Transverse colon (tissue), 4 donors: Measurements from ENCODE around the gene ZC2HC1C. TPM values are rescaled to one million over a fixed set of nuclear protein-coding genes. Genes with fewer than 3 reads are reported as not detected.

ENCODE experiments used
- DNase-seq: peaks from one replicate; pipeline ENCODE4 v3.0.0-alpha.2; 2019
- H3K27ac ChIP-seq, 4 donors: fragments of 200-600 bp; sonication (generic); 2 replicates each; pipeline ENCODE4 v1.5.1; 2016 to 2018; ENCODE audit warnings: inconsistent platforms in 4 of 4
- H3K27me3 ChIP-seq: fragments of 200-600 bp; sonication (generic); 2 replicates; pipeline ENCODE4 v1.5.1; 2017; ENCODE audit warnings: inconsistent platforms
- H3K36me3 ChIP-seq, 4 donors: fragments of 200-600 bp; sonication (generic); 2 replicates each; pipeline ENCODE4 v1.5.1; 2017 to 2019; ENCODE audit warnings: inconsistent platforms in 4 of 4
- H3K4me1 ChIP-seq, 4 donors: fragments of 200-600 bp; sonication (generic); 2 replicates each; pipeline ENCODE4 v1.5.1; 2017 to 2020; ENCODE audit warnings: inconsistent platforms in 4 of 4
- H3K4me3 ChIP-seq, 4 donors: fragments of 200-600 bp; sonication (generic); 1 replicate in 1 of 4; 2 replicates in 3 of 4; pipeline versions ENCODE4 v1.5.1 to v1.6.1; 2017 to 2019; ENCODE audit warnings: inconsistent platforms in 4 of 4
- H3K9me3 ChIP-seq, 2 donors: fragments of 200-600 bp; sonication (generic); 2 replicates each; pipeline ENCODE4 v1.5.1; 2017 to 2019; ENCODE audit warnings: inconsistent platforms in 2 of 2
- CTCF ChIP-seq, 5 experiments: fragments of 200-600 bp in 3 of 5; fragments of 450-650 bp in 2 of 5; sonication (generic) in 3 of 5; IDR thresholded peaks; 1 replicate in 2 of 5; 2 replicates in 3 of 5; pipeline ENCODE4 v1.5.1; 2016 to 2017; ENCODE audit warnings: antibody characterized with exemption in 5 of 5, inconsistent platforms in 3 of 5, mild to moderate bottlenecking in 2 of 5, moderate library complexity in 1 of 5
- EP300 ChIP-seq: sonication (generic); formaldehyde crosslinking; IDR thresholded peaks from one replicate; pipeline ENCODE4 v1.6.1; 2017; ENCODE audit warnings: antibody characterized with exemption, low read depth
- POLR2A ChIP-seq: fragments of 450-650 bp; IDR thresholded peaks from one replicate; pipeline ENCODE4 v1.6.1; 2016; ENCODE audit warnings: antibody characterized with exemption, mild to moderate bottlenecking, moderate library complexity
- POLR2AphosphoS5 ChIP-seq, 3 donors: sonication (generic); formaldehyde crosslinking; IDR thresholded peaks; one replicate each; pipeline ENCODE4 v1.6.1; 2016; ENCODE audit warnings: antibody characterized with exemption in 3 of 3
- WGBS, 2 donors: methylation state at CpG; one replicate each; pipeline ENCODE4 v1.1.5; 2018; ENCODE audit warnings: low coverage in 1 of 2; 5-methylcytosine and 5-hydroxymethylcytosine counted together
- in situ Hi-C, 4 donors: fragments of 200-750 bp; cut with MboI; loops; one replicate each; pipeline versions ENCODE4 v1.15.0 to v1.15.1; 2017; ENCODE audit warnings: low sequenced_read_pairs in 3 of 4, low pct_ligation_motif_present in 1 of 4, low pct_unique_long_range_greater_than_20kb in 1 of 4
- intact Hi-C: fragments of 100-400 bp; cut with DNase I; formaldehyde crosslinking; loops from one replicate; pipeline ENCODE4 v1.15.1; 2023; ENCODE audit warnings: low total_unique reads
- small RNA-seq, 4 donors: library from RNA; depleted of rRNA; stranded (forward); fragments of <200 nt; gene quantifications; one replicate each; pipeline ENCODE3, GENCODE V24; 2016
- total RNA-seq, 4 donors: library from RNA; depleted of rRNA; stranded (reverse); fragments of >200 nt; gene quantifications; one replicate each; pipeline ENCODE4 v1.1.0, GENCODE V29; 2016

The ZC2HC1C gene
- total RNA-seq, 4 donors from 2014 or later: 7.5 to 40.0 (median 8.1) TPM; not detected in 1

- H3K9me3 ChIP-seq: no peaks in the 10 kb centered on the region
- peak; percentile 36 for DNase-seq
- WGBS, 2 donors: 62 to 81% methylated on average over 5 to 10 of the region's 10 CpGs
- H3K4me1 ChIP-seq: peaks cover 19 to 54% (median 30%) of the 10 kb centered on the region in 4 donors
- H3K27me3 ChIP-seq: no peaks in the 10 kb centered on the region
- in situ Hi-C loops: loop anchor here in 2 of 4 donors (25.0 kb wide), 1 partner anchor 359 kb away; no protein-coding TSS in a partner anchor
- peak overlapping the region in 3 of 4 donors; percentile 52 to 80 (median 74) for H3K4me3 ChIP-seq
- H3K27ac ChIP-seq: peak overlapping the region; percentile 95 to 97 (median 96)
- no peak for TF ChIP-seq CTCF (IDR thresholded peaks at IDR 0.05)
- TF ChIP-seq POLR2AphosphoS5 (IDR thresholded peaks at IDR 0.05): no peak
- intact Hi-C loops: no loop called here
- no peaks in the 10 kb centered on the region for H3K36me3 ChIP-seq
Measured at GRCh38 chr14:75127903-75128595, 58.6 kb downstream of the ZC2HC1C start.

- no peak overlapping the region for H3K4me3 ChIP-seq
- H3K27ac ChIP-seq: peak overlapping the region; percentile 95 to 97 (median 96)
- H3K4me1 ChIP-seq: peaks cover 19 to 52% (median 30%) of the 10 kb centered on the region in 4 donors
- 57 to 79% methylated on average over 2 to 5 of the region's 5 CpGs for WGBS, 2 donors
- TF ChIP-seq CTCF (IDR thresholded peaks at IDR 0.05) (no peak), POLR2A (no peak), EP300 (no peak), POLR2AphosphoS5 (IDR thresholded peaks at IDR 0.05) (no peak)
- H3K36me3 ChIP-seq: peaks cover 0 to 5% (median 0%) of the 10 kb centered on the region in 4 donors
- DNase-seq: no peak
- no peaks in the 10 kb centered on the region for H3K27me3 ChIP-seq
- no peaks in the 10 kb centered on the region for H3K9me3 ChIP-seq
- in situ Hi-C loops: loop anchor here in 2 of 4 donors (25.0 kb wide), 1 partner anchor 359 kb away; no protein-coding TSS in a partner anchor
- intact Hi-C loops: no loop called here
Measured at GRCh38 chr14:75128596-75128990, 59.2 kb downstream of the ZC2HC1C start.

Small RNA genes within 50 kb of the gene (small RNA-seq; reads per million reads assigned to genes)
- 0 reads per million in 4 donors for gene HIF1AP1
- gene RNU6-689P: 0 reads per million in 4 donors

Other genes with a start within 250 kb of the ZC2HC1C start
- under 1 TPM in 1 of 4 donors, not detected in 3; 0.79 TPM for gene PROX2, start 193.5 kb upstream of the ZC2HC1C start, total RNA-seq
- gene DLST, start 187.7 kb upstream of the ZC2HC1C start, total RNA-seq: 100 to 1,000 TPM in 3 of 4 donors, 10 to 100 TPM in 1; 65.1 to 135 (median 103) TPM
- gene RPS6KL1, start 146.4 kb upstream of the ZC2HC1C start, total RNA-seq: 10 to 100 TPM in 1 of 4 donors, 1 to 10 TPM in 2, not detected in 1; 6.4 to 54.1 (median 9.3) TPM
- gene PGF, start 114.0 kb upstream of the ZC2HC1C start, total RNA-seq: 10 to 100 TPM in 2 of 4 donors, 1 to 10 TPM in 1, not detected in 1; 9.7 to 10.5 (median 10.1) TPM
- 10 to 100 TPM; 42.9 to 55.4 (median 51.1) TPM for gene EIF2B2, start 66.7 kb upstream of the ZC2HC1C start, total RNA-seq
- gene MLH3, start 18.2 kb upstream of the ZC2HC1C start, total RNA-seq: 10 to 100 TPM; 24.5 to 58.3 (median 42.5) TPM
- gene ACYP1, start 5.6 kb upstream of the ZC2HC1C start, total RNA-seq: 10 to 100 TPM in 3 of 4 donors, 1 to 10 TPM in 1; 6.6 to 36.0 (median 23.2) TPM
- 100 to 1,000 TPM in 1 of 4 donors, 10 to 100 TPM in 3; 24.4 to 121 (median 53.4) TPM for gene NEK9, start 57.4 kb downstream of the ZC2HC1C start, total RNA-seq
- 100 to 1,000 TPM in 3 of 4 donors, 10 to 100 TPM in 1; 70.3 to 255 (median 244) TPM for gene TMED10, start 107.0 kb downstream of the ZC2HC1C start, total RNA-seq
- 1,000 to 10,000 TPM in 2 of 4 donors, 100 to 1,000 TPM in 2; 345 to 1,356 (median 884) TPM for gene FOS, start 209.2 kb downstream of the ZC2HC1C start, total RNA-seq